Activated CD4-positive, alpha-beta T cell treated with anti-CD3 and anti-CD28 coated beads for 36 hours (primary cell): Measurements from ENCODE around the gene SCAPER. TPM values are rescaled to one million over a fixed set of nuclear protein-coding genes. Genes with fewer than 3 reads are reported as not detected.
"Not testable (repeated sequence)": the region's sequence is repeated elsewhere in the genome, so short reads cannot be mapped to it uniquely, and the experiment has no call there.

ENCODE experiments used
- ATAC-seq: fragments of 200-7000 bp; cut with Tn5 transposase; one replicate; pipeline ENCODE4 v1.10.0; 2021; ENCODE audit warnings: mild to moderate bottlenecking, moderate library complexity
- CTCF ChIA-PET: fragments of 350-600 bp; sonication (Branson Sonifier 250); formaldehyde crosslinking; loops from one replicate; lab custom pipeline; 2021; ENCODE audit warnings: antibody characterized with exemption; lab: Charles Lee
- POLR2A ChIA-PET: fragments of 350-600 bp; sonication (Branson Sonifier 250); formaldehyde crosslinking; loops from one replicate; lab custom pipeline; 2021; ENCODE audit warnings: antibody characterized with exemption, inconsistent platforms; lab: Charles Lee
- DNase-seq: peaks from one replicate; pipeline ENCODE4 v3.0.0-alpha.2; 2020
- H3K27ac Mint-ChIP-seq: one replicate; pipeline ENCODE4 v1.8.0; 2021; ENCODE audit warnings: mixed read lengths
- H3K27me3 Mint-ChIP-seq: one replicate; pipeline ENCODE4 v1.8.0; 2021; ENCODE audit warnings: mixed read lengths
- H3K36me3 Mint-ChIP-seq: one replicate; pipeline ENCODE4 v1.8.0; 2021; ENCODE audit warnings: low read depth, mixed read lengths
- H3K4me1 Mint-ChIP-seq: one replicate; pipeline ENCODE4 v1.8.0; 2021; ENCODE audit warnings: mixed read lengths
- H3K4me3 Mint-ChIP-seq: one replicate; pipeline ENCODE4 v1.8.0; 2021; ENCODE audit warnings: mild to moderate bottlenecking, moderate library complexity, mixed read lengths
- H3K9me3 Mint-ChIP-seq: one replicate; pipeline ENCODE4 v1.8.0; 2021; ENCODE audit warnings: low read depth, mixed read lengths
- intact Hi-C, 2 experiments: fragments of 100-400 bp; cut with DNase I in 1 of 2; cut with micrococcal nuclease in 1 of 2; formaldehyde crosslinking; loops; one replicate each; pipeline versions ENCODE4 v1.14.2 to v1.15.1; 2022 to 2024; cut with DNase I, micrococcal nuclease
- total RNA-seq, 2 experiments: library from RNA; stranded (reverse); gene quantifications; one replicate each; pipeline ENCODE4 v1.2.3, GENCODE V29; 2021

Gene SCAPER
- total RNA-seq, 2 experiments from 2014 or later = 25.9 to 35.2 TPM

DNA sequence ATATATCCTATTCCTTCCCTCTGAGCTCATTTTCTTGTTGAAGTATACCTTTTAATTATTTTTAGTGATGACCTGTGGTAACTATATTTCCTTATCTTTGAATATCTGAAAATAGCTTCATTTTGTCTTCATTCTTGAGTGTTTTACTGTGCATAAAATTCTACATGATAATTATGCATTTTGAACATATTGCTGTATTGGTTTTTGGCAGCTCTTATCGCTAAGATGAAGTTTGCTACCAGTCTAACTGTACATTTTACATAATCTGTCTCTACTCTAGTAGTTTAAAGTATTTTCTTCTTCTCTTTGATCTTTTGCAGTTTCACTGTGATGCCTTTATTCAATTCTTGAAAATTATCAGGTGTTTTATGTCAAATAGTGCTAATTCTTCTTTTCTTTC lies 379.0 kb downstream of the SCAPER start:
- Mint-ChIP-seq H3K4me1 (no peaks in the 10 kb centered on the region), H3K9me3 (no peaks in the 10 kb centered on the region), H3K4me3 (no peak overlapping the region), H3K27me3 (no peaks in the 10 kb centered on the region), H3K27ac (no peak overlapping the region), H3K36me3 (no peaks in the 10 kb centered on the region)
- intact Hi-C loops = no loop called here
- DNase-seq (no peak), ATAC-seq (no peak)
- CTCF ChIA-PET = interaction anchor here (0.9 kb wide), 1 partner anchor 15 kb away, joined by 3 read pairs; no protein-coding TSS in a partner anchor
- POLR2A ChIA-PET = no interaction called here

DNA sequence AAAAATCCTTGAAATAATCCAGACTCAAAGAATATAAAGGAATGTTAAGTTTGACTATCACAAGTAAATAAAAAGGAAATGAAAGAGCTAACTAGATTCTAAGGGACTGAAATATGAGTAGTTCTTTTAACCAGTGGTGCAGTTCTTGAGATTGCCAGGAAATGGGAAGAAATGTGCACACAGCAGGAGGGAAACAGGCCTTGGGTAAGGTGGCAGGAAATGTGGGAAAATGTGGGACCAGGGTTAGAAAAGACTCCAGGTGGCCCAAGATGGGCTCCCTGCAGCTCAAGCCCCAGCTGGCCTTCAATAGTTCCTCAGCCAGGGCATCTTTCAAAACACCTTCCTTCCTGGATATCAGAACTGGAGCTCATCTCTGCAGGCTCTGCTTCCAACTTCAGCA lies 387.2 kb downstream of the SCAPER start:
- intact Hi-C loops = no loop called here

GRCh38 chr15:76514282-76514681 lies 390.9 kb downstream of the SCAPER start:
- ATAC-seq = no peak
- H3K27me3 Mint-ChIP-seq = no peaks in the 10 kb centered on the region
- CTCF ChIA-PET = no interaction called here
- H3K27ac Mint-ChIP-seq = no peak overlapping the region
- DNase-seq = no peak
- no peaks in the 10 kb centered on the region for H3K4me1 Mint-ChIP-seq
- no peak overlapping the region for H3K4me3 Mint-ChIP-seq
- POLR2A ChIA-PET = interaction anchor here (0.6 kb wide), 1 partner anchor 125 kb away, joined by 3 read pairs; no protein-coding TSS in a partner anchor
- intact Hi-C loops = no loop called here
- no peaks in the 10 kb centered on the region for H3K9me3 Mint-ChIP-seq
- peaks cover 2% of the 10 kb centered on the region for H3K36me3 Mint-ChIP-seq

More for the DNA sequence above, 387.2 kb downstream of the SCAPER start:
- DNase-seq = no peak
- H3K4me1 Mint-ChIP-seq = no peaks in the 10 kb centered on the region
- ChIA-PET POLR2A (no interaction called here), CTCF (interaction anchor here (0.7 to 1.1 kb wide), 3 partner anchors 11 to 282 kb away, joined by 3 to 5 read pairs (median 4); no protein-coding TSS in a partner anchor)
- no peaks in the 10 kb centered on the region for H3K9me3 Mint-ChIP-seq
- no peak overlapping the region for H3K27ac Mint-ChIP-seq
- no peaks in the 10 kb centered on the region for H3K27me3 Mint-ChIP-seq
- peaks cover 1% of the 10 kb centered on the region for H3K36me3 Mint-ChIP-seq
- H3K4me3 Mint-ChIP-seq = no peak overlapping the region
- no peak for ATAC-seq

- H3K4me1 Mint-ChIP-seq = no peaks in the 10 kb centered on the region
- H3K9me3 Mint-ChIP-seq = no peaks in the 10 kb centered on the region
- H3K27ac Mint-ChIP-seq = no peak overlapping the region
- ATAC-seq (no peak), DNase-seq (no peak)
- ChIA-PET POLR2A (no interaction called here), CTCF (interaction anchor here (0.7 kb wide), 1 partner anchor 285 kb away, joined by 3 read pairs; no protein-coding TSS in a partner anchor)
- H3K27me3 Mint-ChIP-seq = no peaks in the 10 kb centered on the region
- peaks cover 2% of the 10 kb centered on the region for H3K36me3 Mint-ChIP-seq
- intact Hi-C loops = no loop called here
- no peak overlapping the region for H3K4me3 Mint-ChIP-seq
Observed at GRCh38 chr15:76512971-76513370, 392.2 kb downstream of the SCAPER start.

DNA sequence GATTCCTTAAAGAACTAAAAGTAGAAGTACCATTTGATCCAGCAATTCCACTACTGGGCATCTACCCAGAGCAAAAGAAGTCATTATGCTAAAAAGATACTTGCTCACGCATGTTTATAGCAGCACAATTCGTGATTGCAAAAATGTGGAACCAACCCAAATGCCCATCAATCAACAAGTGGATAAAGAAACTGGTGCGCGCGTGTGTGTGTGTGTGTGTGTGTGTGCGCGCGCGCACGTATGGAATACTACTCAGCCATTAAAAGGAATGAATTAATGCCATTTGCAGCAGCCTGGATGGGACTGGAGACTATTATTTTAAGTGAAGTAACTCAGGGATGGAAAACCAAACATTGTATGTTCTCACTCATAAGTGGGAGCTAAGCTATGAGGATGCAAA lies 394.5 kb downstream of the SCAPER start:
- DNase-seq, CTCF ChIA-PET, H3K27me3 Mint-ChIP-seq, H3K9me3 Mint-ChIP-seq, intact Hi-C loops, H3K4me1 Mint-ChIP-seq, H3K36me3 Mint-ChIP-seq, H3K27ac Mint-ChIP-seq, ATAC-seq, POLR2A ChIA-PET, H3K4me3 Mint-ChIP-seq: not testable (repeated sequence)

DNA sequence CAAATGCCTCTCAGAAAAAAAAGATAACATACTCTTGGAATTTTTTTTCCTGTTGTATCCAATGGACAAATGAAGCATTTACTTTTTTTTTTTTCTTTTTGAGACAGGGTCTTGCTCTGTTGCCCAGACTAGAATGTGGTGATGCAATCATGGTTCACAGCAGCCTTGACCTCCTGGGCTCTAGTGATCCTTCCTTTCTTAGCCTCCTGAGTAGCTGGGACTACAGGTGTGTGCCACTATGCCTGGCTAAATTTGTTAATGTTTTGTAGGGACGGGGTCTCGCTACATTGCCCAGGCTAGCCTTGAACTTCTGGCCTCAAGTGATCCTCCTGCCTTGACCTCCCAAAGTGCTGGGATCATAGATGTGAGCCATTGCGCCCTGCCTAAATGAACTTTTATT lies 401.3 kb downstream of the SCAPER start:
- ChIA-PET POLR2A (no interaction called here), CTCF (interaction anchor here (0.6 kb wide), 1 partner anchor 14 kb away, joined by 4 read pairs; no protein-coding TSS in a partner anchor)
- DNase-seq = no peak
- Mint-ChIP-seq H3K27me3 (no peaks in the 10 kb centered on the region), H3K4me1 (no peaks in the 10 kb centered on the region), H3K36me3 (peaks cover 9% of the 10 kb centered on the region), H3K4me3 (no peak overlapping the region), H3K27ac (no peak overlapping the region), H3K9me3 (no peaks in the 10 kb centered on the region)
- no peak for ATAC-seq
- intact Hi-C loops = no loop called here

- intact Hi-C loops = no loop called here
- ChIA-PET CTCF (no interaction called here), POLR2A (no interaction called here)
- Mint-ChIP-seq H3K9me3 (no peaks in the 10 kb centered on the region), H3K4me3 (no peak overlapping the region), H3K4me1 (no peaks in the 10 kb centered on the region), H3K27ac (no peak overlapping the region), H3K27me3 (no peaks in the 10 kb centered on the region), H3K36me3 (peaks cover 9% of the 10 kb centered on the region)
- no peak for ATAC-seq
- DNase-seq = no peak
Observed at GRCh38 chr15:76503121-76503520, 402.0 kb downstream of the SCAPER start.

- no peak overlapping the region for H3K27ac Mint-ChIP-seq
- DNase-seq = no peak
- peaks cover 9% of the 10 kb centered on the region for H3K36me3 Mint-ChIP-seq
- H3K4me3 Mint-ChIP-seq = no peak overlapping the region
- intact Hi-C loops = no loop called here
- ATAC-seq = no peak
- H3K27me3 Mint-ChIP-seq = no peaks in the 10 kb centered on the region
- ChIA-PET CTCF (no interaction called here), POLR2A (no interaction called here)
- H3K9me3 Mint-ChIP-seq = no peaks in the 10 kb centered on the region
- no peaks in the 10 kb centered on the region for H3K4me1 Mint-ChIP-seq
Observed at GRCh38 chr15:76502678-76503077, 402.5 kb downstream of the SCAPER start.

DNA sequence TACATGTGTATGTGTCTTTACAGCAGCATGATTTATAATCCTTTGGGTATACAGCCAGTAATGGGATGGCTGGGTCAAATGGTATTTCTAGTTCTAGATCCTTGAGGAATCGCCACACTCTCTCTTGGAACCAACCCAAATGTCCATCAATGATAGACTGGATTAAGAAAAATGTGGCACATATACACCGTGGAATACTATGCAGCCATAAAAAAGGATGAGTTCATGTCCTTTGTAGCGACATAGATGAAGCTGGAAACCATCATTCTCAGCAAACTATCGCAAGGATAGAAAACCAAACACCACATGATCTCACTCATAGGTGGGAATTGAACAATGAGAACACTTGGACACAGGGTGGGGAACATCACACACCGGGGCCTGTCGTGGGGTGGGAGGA lies 403.0 kb downstream of the SCAPER start:
- CTCF ChIA-PET, POLR2A ChIA-PET: not testable (repeated sequence)

GRCh38 chr15:76501726-76502125 lies 403.4 kb downstream of the SCAPER start:
- ChIA-PET POLR2A (no interaction called here), CTCF (no interaction called here)
- Mint-ChIP-seq H3K36me3 (peaks cover 13% of the 10 kb centered on the region), H3K4me3 (no peak overlapping the region), H3K27me3 (no peaks in the 10 kb centered on the region), H3K4me1 (no peaks in the 10 kb centered on the region), H3K9me3 (no peaks in the 10 kb centered on the region), H3K27ac (no peak overlapping the region)
- ATAC-seq (no peak), DNase-seq (no peak)
- intact Hi-C loops = no loop called here

More for the DNA sequence above, 403.0 kb downstream of the SCAPER start:
- H3K27ac Mint-ChIP-seq, ATAC-seq, H3K27me3 Mint-ChIP-seq, H3K9me3 Mint-ChIP-seq, H3K4me3 Mint-ChIP-seq, DNase-seq, intact Hi-C loops, H3K4me1 Mint-ChIP-seq: not testable (repeated sequence)
- H3K36me3 Mint-ChIP-seq = peaks cover 11% of the 10 kb centered on the region

DNA sequence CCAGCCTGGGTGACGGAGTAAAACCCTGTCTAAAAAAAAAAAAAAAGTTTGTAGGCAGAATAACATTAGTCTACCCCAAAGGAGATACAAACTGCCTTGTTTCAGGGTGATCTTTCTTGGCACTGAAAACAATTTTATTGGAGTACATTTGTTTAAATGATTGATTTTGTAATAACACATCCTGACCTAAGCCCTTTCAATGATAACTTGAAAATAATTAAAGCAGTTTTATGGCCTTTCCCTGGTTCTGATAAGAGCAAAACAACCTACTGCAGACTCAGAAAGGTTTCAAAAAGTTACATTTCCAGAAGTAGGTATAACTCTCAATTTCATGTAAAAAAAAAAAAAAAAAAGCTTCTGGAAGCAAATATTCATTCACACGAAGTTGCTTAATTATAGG lies 404.1 kb downstream of the SCAPER start:
- ChIA-PET CTCF (no interaction called here), POLR2A (no interaction called here)
- intact Hi-C loops = no loop called here
- no peak for DNase-seq
- Mint-ChIP-seq H3K36me3 (peaks cover 13% of the 10 kb centered on the region), H3K9me3 (no peaks in the 10 kb centered on the region), H3K27me3 (no peaks in the 10 kb centered on the region), H3K27ac (no peak overlapping the region), H3K4me1 (no peaks in the 10 kb centered on the region), H3K4me3 (no peak overlapping the region)
- no peak for ATAC-seq

- Mint-ChIP-seq H3K9me3 (no peaks in the 10 kb centered on the region), H3K4me3 (no peak overlapping the region), H3K4me1 (no peaks in the 10 kb centered on the region), H3K36me3 (peaks cover 4% of the 10 kb centered on the region), H3K27ac (no peak overlapping the region), H3K27me3 (no peaks in the 10 kb centered on the region)
- ChIA-PET POLR2A (interaction anchor here (0.6 kb wide), 1 partner anchor 79 kb away, joined by 4 read pairs; no protein-coding TSS in a partner anchor), CTCF (no interaction called here)
- no peak for ATAC-seq
- intact Hi-C loops = no loop called here
- no peak for DNase-seq
Observed at GRCh38 chr15:76495487-76495886, 409.7 kb downstream of the SCAPER start.
